Astrocyte of the cerebellum (primary cell): ENCODE data around the gene UQCRQ.
"Not testable (repeated sequence)": the region's sequence is repeated elsewhere in the genome, so short reads cannot be mapped to it uniquely, and the experiment has no call there.

ENCODE experiments used
- DNase-seq: peaks from one replicate; pipeline ENCODE4 v3.0.0-alpha.2; 2011; ENCODE audit warnings: low read depth
- H3K4me3 ChIP-seq: 2 replicates; pipeline ENCODE4 v1.5.1; 2011; ENCODE audit warnings: mild to moderate bottlenecking, low read depth, low read length, moderate library complexity
- CTCF ChIP-seq: IDR thresholded peaks from 2 replicates; pipeline ENCODE4 v1.5.1; 2012; ENCODE audit warnings: low read length, low read depth, moderate library complexity, mild to moderate bottlenecking; ENCODE audit errors: missing control alignments
- in situ Hi-C: cut with HindIII; loops from 2 replicates; pipeline ENCODE4 v1.10.0; 2017; ENCODE audit warnings: low sequenced_read_pairs

UQCRQ gene

GRCh38 chr5:132850066-132850465 is 16.4 kb upstream of the UQCRQ start:
- no peak for DNase-seq

GRCh38 chr5:132853323-132853722 is 13.1 kb upstream of the UQCRQ start:
- in situ Hi-C loops, result no loop called here
- DNase-seq, result no peak
- no peak for TF ChIP-seq CTCF
- no peak overlapping the region for H3K4me3 ChIP-seq

More at GRCh38 chr5:132850066-132850465, 16.4 kb upstream of the UQCRQ start:
- H3K4me3 ChIP-seq, result no peak overlapping the region
- no peak for TF ChIP-seq CTCF
- in situ Hi-C loops, result no loop called here

GRCh38 chr5:132853790-132854189 is 12.7 kb upstream of the UQCRQ start:
- no peak for TF ChIP-seq CTCF
- no peak for DNase-seq

GRCh38 chr5:132854301-132854700 is 12.1 kb upstream of the UQCRQ start:
- DNase-seq, result no peak
- no peak overlapping the region for H3K4me3 ChIP-seq
- TF ChIP-seq CTCF, result no peak
- in situ Hi-C loops, result no loop called here

More at GRCh38 chr5:132853790-132854189, 12.7 kb upstream of the UQCRQ start:
- in situ Hi-C loops, result no loop called here
- H3K4me3 ChIP-seq, result no peak overlapping the region

- DNase-seq, H3K4me3 ChIP-seq, in situ Hi-C loops: not testable (repeated sequence)
These were observed 11.4 kb upstream of the UQCRQ start for GRCh38 chr5:132854992-132855391.

GRCh38 chr5:132856011-132856410 is 10.4 kb upstream of the UQCRQ start:
- no peak overlapping the region for H3K4me3 ChIP-seq
- no peak for DNase-seq
- TF ChIP-seq CTCF, result no peak
- in situ Hi-C loops, result no loop called here

- H3K4me3 ChIP-seq, result no peak overlapping the region
- TF ChIP-seq CTCF, result no peak
- in situ Hi-C loops, result no loop called here
- DNase-seq, result no peak
These were observed 6.5 kb upstream of the UQCRQ start for GRCh38 chr5:132859889-132860437.
